ENCODE measurements around the gene MMP2.

MMP2 gene

DNA sequence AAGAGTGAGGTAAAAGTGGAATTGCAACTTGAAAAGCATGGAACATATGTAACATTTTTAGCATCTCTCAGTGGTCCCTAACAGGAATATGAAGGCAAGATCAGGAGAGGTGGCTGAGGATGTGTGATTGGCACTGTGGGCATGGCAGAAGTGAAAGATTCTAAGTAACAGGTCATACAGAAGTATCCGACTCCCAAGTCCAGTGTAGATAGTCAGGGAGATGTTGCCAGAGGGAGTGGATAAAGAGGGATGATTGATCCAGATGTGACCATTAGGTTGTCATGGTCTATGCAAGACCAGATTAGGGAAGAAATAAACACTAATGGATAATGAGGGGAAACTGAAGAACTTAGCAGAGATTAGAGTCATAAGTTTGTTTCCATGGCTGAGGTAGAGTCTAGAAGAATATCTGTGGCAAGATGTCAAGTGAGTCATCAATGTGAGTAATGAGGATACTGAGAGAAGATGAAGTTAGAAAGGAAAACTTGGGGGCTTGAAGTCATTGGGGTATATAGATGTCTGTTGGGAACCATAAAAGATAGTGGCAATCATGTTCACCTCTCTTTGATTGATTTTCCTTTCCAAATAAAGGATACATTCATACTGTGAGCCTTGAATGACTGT lies 63.6 kb downstream of the MMP2 start:
- no peak overlapping the region for H2BK120ac ChIP-seq (ENCODE audit: low read depth, low read length)
- H3K27ac ChIP-seq (ENCODE audit: low read depth, low read length), result no peak overlapping the region
- H3K4me1 ChIP-seq (ENCODE audit: control insufficient read depth, low read depth, low read length), result no peaks in the 10 kb centered on the region
- H2AK5ac ChIP-seq (ENCODE audit: low read length), result no peak overlapping the region
- no peak overlapping the region for H3K4ac ChIP-seq (ENCODE audit: low read depth, low read length)
- H3K23ac ChIP-seq (ENCODE audit: low read length), result no peak overlapping the region
- H4K5ac ChIP-seq (ENCODE audit: low read length), result no peak overlapping the region
- H3K4me3 ChIP-seq (ENCODE audit: low read length), result no peak overlapping the region
- H2BK5ac ChIP-seq (ENCODE audit: low read length), result no peak overlapping the region
- H3K27me3 ChIP-seq (ENCODE audit: insufficient read depth, low read length, poor library complexity), result no peaks in the 10 kb centered on the region
- no peaks in the 10 kb centered on the region for H3K36me3 ChIP-seq (ENCODE audit: control insufficient read depth, insufficient read depth, low read length)
- H3K79me2 ChIP-seq (ENCODE audit: control insufficient read depth, insufficient read depth, low read length), result no peaks in the 10 kb centered on the region
- no CpG with 5 or more reads among the region's 1 CpG for WGBS (ENCODE audit: extremely low coverage, insufficient coverage, low lambda C conversion rate)
- DNase-seq, result no peak
- no peak overlapping the region for H3K18ac ChIP-seq (ENCODE audit: low read length)
- H3K4me2 ChIP-seq (ENCODE audit: low read length), result no peak overlapping the region
- H2BK15ac ChIP-seq (replicated peaks; ENCODE audit: low read depth), result no peak overlapping the region
- no peak overlapping the region for H3K56ac ChIP-seq (ENCODE audit: low read length)
- no peak overlapping the region for H3K9ac ChIP-seq (ENCODE audit: low read length)
- no peaks in the 10 kb centered on the region for H3K79me1 ChIP-seq (ENCODE audit: low read length)
- no peak overlapping the region for H4K8ac ChIP-seq (ENCODE audit: low read depth, low read length)

DNA sequence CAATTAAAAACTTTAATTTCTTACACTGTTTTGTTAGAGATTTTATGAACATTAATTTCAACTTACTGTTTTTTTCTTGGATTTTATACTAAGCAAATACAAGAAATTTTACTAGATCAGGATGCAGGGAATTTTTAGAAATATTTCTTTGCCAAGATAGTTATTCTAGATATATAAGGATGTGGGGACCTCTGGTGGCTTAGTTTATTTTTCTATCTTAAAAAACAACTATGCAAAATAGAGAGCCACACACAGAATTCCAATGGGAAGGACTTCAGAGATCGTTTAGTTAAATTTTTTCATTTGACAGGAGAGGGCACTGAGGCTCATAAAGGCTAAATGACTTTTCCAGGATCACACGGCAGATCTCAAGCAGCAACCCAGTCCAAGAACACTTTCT lies 64.5 kb downstream of the MMP2 start:
- DNase-seq, result peak; percentile 35

DNA sequence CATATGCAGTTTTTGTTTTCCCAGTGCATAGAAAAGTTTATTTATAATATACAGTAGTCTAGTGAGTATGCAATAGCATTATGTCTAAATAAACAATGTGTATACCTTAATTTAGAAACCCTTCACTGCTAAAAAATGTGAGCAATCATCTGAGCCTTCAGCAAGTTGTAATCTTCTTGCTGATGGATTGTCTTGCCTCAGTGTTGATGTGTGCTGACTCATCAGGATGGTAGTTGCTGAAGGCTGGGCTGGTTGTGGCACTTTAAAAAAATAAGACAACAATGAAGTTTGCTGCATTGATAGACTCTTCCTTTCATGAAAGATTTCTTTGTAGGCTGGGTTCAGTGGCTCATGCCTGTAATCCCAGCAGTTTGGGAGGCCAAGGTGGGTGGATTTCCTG lies 73.6 kb downstream of the MMP2 start:
- Histone ChIP-seq H4K8ac (ENCODE audit: low read depth, low read length) (no peak overlapping the region), H3K4me1 (ENCODE audit: control insufficient read depth, low read depth, low read length) (no peaks in the 10 kb centered on the region), H2BK5ac (ENCODE audit: low read length) (no peak overlapping the region)

More for the DNA sequence above, 64.5 kb downstream of the MMP2 start:
- H2AK5ac ChIP-seq (ENCODE audit: low read length), result no peak overlapping the region
- H4K8ac ChIP-seq (ENCODE audit: low read depth, low read length), result no peak overlapping the region
- H3K27me3 ChIP-seq (ENCODE audit: insufficient read depth, low read length, poor library complexity), result no peaks in the 10 kb centered on the region
- no peak overlapping the region for H3K56ac ChIP-seq (ENCODE audit: low read length)
- H4K5ac ChIP-seq (ENCODE audit: low read length), result no peak overlapping the region
- WGBS (ENCODE audit: extremely low coverage, insufficient coverage, low lambda C conversion rate), result no CpG with 5 or more reads among the region's 2 CpGs
- no peaks in the 10 kb centered on the region for H3K79me1 ChIP-seq (ENCODE audit: low read length)
- H3K4me1 ChIP-seq (ENCODE audit: control insufficient read depth, low read depth, low read length), result no peaks in the 10 kb centered on the region
- no peaks in the 10 kb centered on the region for H3K36me3 ChIP-seq (ENCODE audit: control insufficient read depth, insufficient read depth, low read length)
- H3K9ac ChIP-seq (ENCODE audit: low read length), result no peak overlapping the region
- H3K4ac ChIP-seq (ENCODE audit: low read depth, low read length), result no peak overlapping the region
- H3K23ac ChIP-seq (ENCODE audit: low read length), result no peak overlapping the region
- no peak overlapping the region for H2BK120ac ChIP-seq (ENCODE audit: low read depth, low read length)
- H2BK5ac ChIP-seq (ENCODE audit: low read length), result no peak overlapping the region
- H3K4me2 ChIP-seq (ENCODE audit: low read length), result no peak overlapping the region
- no peak overlapping the region for H2BK15ac ChIP-seq (replicated peaks; ENCODE audit: low read depth)
- no peak overlapping the region for H3K4me3 ChIP-seq (ENCODE audit: low read length)
- H3K79me2 ChIP-seq (ENCODE audit: control insufficient read depth, insufficient read depth, low read length), result no peaks in the 10 kb centered on the region
- H3K18ac ChIP-seq (ENCODE audit: low read length), result no peak overlapping the region
- no peak overlapping the region for H3K27ac ChIP-seq (ENCODE audit: low read depth, low read length)

DNA sequence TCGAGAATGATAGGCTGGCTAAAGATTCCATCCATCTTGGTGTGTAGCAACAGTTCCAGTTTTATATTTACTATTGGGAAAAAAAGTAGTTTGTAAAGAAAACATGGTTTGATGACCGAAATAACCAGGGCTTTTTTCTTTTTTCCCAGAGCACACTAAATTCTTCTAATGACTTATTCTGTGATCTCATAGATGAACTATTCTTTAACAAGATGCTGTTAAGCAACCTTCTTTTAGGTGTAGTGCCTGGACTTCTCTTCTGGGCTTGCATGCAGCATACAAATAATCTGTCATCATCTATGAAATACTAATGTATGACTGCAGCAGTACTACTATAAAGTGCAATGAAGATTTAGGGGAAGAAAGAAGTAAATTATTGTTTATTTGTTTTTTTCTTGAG lies 76.4 kb downstream of the MMP2 start:
- no peak overlapping the region for H2BK5ac ChIP-seq (ENCODE audit: low read length)
- no peak overlapping the region for H2BK120ac ChIP-seq (ENCODE audit: low read depth, low read length)
- no peak overlapping the region for H2BK15ac ChIP-seq (replicated peaks; ENCODE audit: low read depth)
- WGBS (ENCODE audit: extremely low coverage, insufficient coverage, low lambda C conversion rate), result no CpG with 5 or more reads among the region's 2 CpGs
- DNase-seq, result no peak
- no peak overlapping the region for H2AK5ac ChIP-seq (ENCODE audit: low read length)
- no peak overlapping the region for H3K56ac ChIP-seq (ENCODE audit: low read length)
- no peaks in the 10 kb centered on the region for H3K79me2 ChIP-seq (ENCODE audit: control insufficient read depth, insufficient read depth, low read length)
- no peak overlapping the region for H3K4ac ChIP-seq (ENCODE audit: low read depth, low read length)
- H4K5ac ChIP-seq (ENCODE audit: low read length), result no peak overlapping the region
- no peak overlapping the region for H3K4me2 ChIP-seq (ENCODE audit: low read length)
- H3K18ac ChIP-seq (ENCODE audit: low read length), result no peak overlapping the region
- H3K4me1 ChIP-seq (ENCODE audit: control insufficient read depth, low read depth, low read length), result no peaks in the 10 kb centered on the region
- H3K79me1 ChIP-seq (ENCODE audit: low read length), result no peaks in the 10 kb centered on the region
- no peak overlapping the region for H4K8ac ChIP-seq (ENCODE audit: low read depth, low read length)
- no peak overlapping the region for H3K4me3 ChIP-seq (ENCODE audit: low read length)
- H3K23ac ChIP-seq (ENCODE audit: low read length), result no peak overlapping the region
- H3K36me3 ChIP-seq (ENCODE audit: control insufficient read depth, insufficient read depth, low read length), result no peaks in the 10 kb centered on the region
- no peaks in the 10 kb centered on the region for H3K27me3 ChIP-seq (ENCODE audit: insufficient read depth, low read length, poor library complexity)
- no peak overlapping the region for H3K9ac ChIP-seq (ENCODE audit: low read length)
- no peak overlapping the region for H3K27ac ChIP-seq (ENCODE audit: low read depth, low read length)

More for the DNA sequence above, 73.6 kb downstream of the MMP2 start:
- H4K5ac ChIP-seq (ENCODE audit: low read length), result no peak overlapping the region
- no peaks in the 10 kb centered on the region for H3K79me1 ChIP-seq (ENCODE audit: low read length)
- DNase-seq, result no peak
- no peak overlapping the region for H2AK5ac ChIP-seq (ENCODE audit: low read length)
- H3K27ac ChIP-seq (ENCODE audit: low read depth, low read length), result no peak overlapping the region
- no peaks in the 10 kb centered on the region for H3K27me3 ChIP-seq (ENCODE audit: insufficient read depth, low read length, poor library complexity)
- no peaks in the 10 kb centered on the region for H3K36me3 ChIP-seq (ENCODE audit: control insufficient read depth, insufficient read depth, low read length)
- H3K18ac ChIP-seq (ENCODE audit: low read length), result no peak overlapping the region
- no peak overlapping the region for H2BK15ac ChIP-seq (replicated peaks; ENCODE audit: low read depth)
- H3K23ac ChIP-seq (ENCODE audit: low read length), result no peak overlapping the region
- no peak overlapping the region for H3K4ac ChIP-seq (ENCODE audit: low read depth, low read length)
- no peaks in the 10 kb centered on the region for H3K79me2 ChIP-seq (ENCODE audit: control insufficient read depth, insufficient read depth, low read length)
- H3K4me2 ChIP-seq (ENCODE audit: low read length), result no peak overlapping the region
- H3K4me3 ChIP-seq (ENCODE audit: low read length), result no peak overlapping the region
- H3K56ac ChIP-seq (ENCODE audit: low read length), result no peak overlapping the region
- no peak overlapping the region for H2BK120ac ChIP-seq (ENCODE audit: low read depth, low read length)
- no peak overlapping the region for H3K9ac ChIP-seq (ENCODE audit: low read length)

Data from mesendoderm (in vitro differentiated cells).